B cell (primary cell): ENCODE results near the gene RAB11FIP3. TPM values are rescaled to one million over a fixed set of nuclear protein-coding genes. Genes with fewer than 3 reads are reported as not detected.

Experiments
- ATAC-seq: fragments of 200-7000 bp; cut with Tn5 transposase; one replicate; pipeline ENCODE4 v1.10.0; 2021; ENCODE audit warnings: low read depth, mild to moderate bottlenecking, moderate number of reproducible peaks, moderate library complexity
- CTCF ChIA-PET: fragments of 350-600 bp; sonication (Branson Sonifier 250); formaldehyde crosslinking; loops from one replicate; lab custom pipeline; 2021; ENCODE audit warnings: antibody characterized with exemption, inconsistent platforms; lab: Charles Lee
- POLR2A ChIA-PET: fragments of 350-600 bp; sonication (Branson Sonifier 250); formaldehyde crosslinking; loops from one replicate; lab custom pipeline; 2021; ENCODE audit warnings: antibody characterized with exemption; lab: Charles Lee
- DNase-seq: peaks from one replicate; pipeline ENCODE4 v3.0.0; 2013
- H2AFZ ChIP-seq: 2 replicates; pipeline ENCODE4 v1.6.1; 2012; ENCODE audit warnings: mild to moderate bottlenecking, low read depth, low read length; ENCODE audit not compliant: insufficient read depth, poor library complexity, severe bottlenecking
- H3K27ac ChIP-seq, 2 donors: 1 replicate in 1 of 2; 2 replicates in 1 of 2; pipeline ENCODE4 v1.5.1; 2012 to 2013; ENCODE audit warnings: low read length in 2 of 2, mild to moderate bottlenecking in 2 of 2, moderate library complexity in 1 of 2
- H3K27me3 ChIP-seq, 4 experiments: fragments of 200-600 bp in 1 of 4; sonication (generic) in 1 of 4; replicated peaks in 1 of 4; 1 replicate in 2 of 4; 2 replicates in 2 of 4; pipeline versions ENCODE4 v1.6.1 to v1.7.0; 2013 to 2016; ENCODE audit warnings: low read length in 3 of 4, mild to moderate bottlenecking in 2 of 4, mixed read lengths in 1 of 4, moderate library complexity in 1 of 4; ENCODE audit not compliant: insufficient read depth in 4 of 4, control insufficient read depth in 3 of 4; ENCODE audit errors: control extremely low read depth in 1 of 4
- H3K36me3 ChIP-seq, 2 experiments: replicated peaks in 1 of 2; 1 replicate in 1 of 2; 2 replicates in 1 of 2; pipeline versions ENCODE4 v1.6.1 to v1.7.1; 2013; ENCODE audit warnings: low read length in 1 of 2; ENCODE audit not compliant: insufficient read depth in 2 of 2, control insufficient read depth in 1 of 2; ENCODE audit errors: control extremely low read depth in 1 of 2, extremely low read depth in 1 of 2
- H3K4me1 ChIP-seq, 2 donors: fragments of 200-600 bp in 1 of 2; sonication (generic) in 1 of 2; 1 replicate in 1 of 2; 2 replicates in 1 of 2; pipeline versions ENCODE4 v1.5.1 to v1.6.1; 2013 to 2017; ENCODE audit warnings: low read length in 2 of 2; ENCODE audit not compliant: control insufficient read depth in 2 of 2, insufficient read depth in 2 of 2
- H3K4me2 ChIP-seq: replicated peaks from 2 replicates; pipeline ENCODE3; 2012; ENCODE audit warnings: mild to moderate bottlenecking, low read depth, low read length; ENCODE audit not compliant: poor library complexity, severe bottlenecking
- H3K4me3 ChIP-seq, 5 experiments: fragments of 200-600 bp in 1 of 5; sonication (generic) in 1 of 5; 1 replicate in 3 of 5; 2 replicates in 2 of 5; pipeline versions ENCODE4 v1.5.1 to v1.7.0; 2011 to 2016; ENCODE audit warnings: low read length in 4 of 5, mild to moderate bottlenecking in 4 of 5, low read depth in 2 of 5, control low read depth in 1 of 5, moderate library complexity in 1 of 5; ENCODE audit not compliant: insufficient read depth in 1 of 5; ENCODE audit errors: control extremely low read depth in 1 of 5, extremely low read depth in 1 of 5
- H3K79me2 ChIP-seq: fragments of 200-600 bp; sonication (generic); one replicate; pipeline ENCODE4 v1.6.0; 2016; ENCODE audit warnings: low read length; ENCODE audit not compliant: control insufficient read depth, insufficient read depth
- H3K9ac ChIP-seq: fragments of 200-600 bp; sonication (generic); 2 replicates; pipeline ENCODE4 v1.6.1; 2017; ENCODE audit warnings: mild to moderate bottlenecking, low read length, moderate library complexity
- H3K9me3 ChIP-seq, 3 donors: one replicate each; pipeline versions ENCODE4 v1.6.1 to v1.7.1; 2013; ENCODE audit warnings: low read length in 2 of 3; ENCODE audit not compliant: control insufficient read depth in 2 of 3, insufficient read depth in 1 of 3; ENCODE audit errors: control extremely low read depth in 1 of 3
- H4K20me1 ChIP-seq: 2 replicates; pipeline ENCODE4 v1.6.0; 2012; ENCODE audit warnings: mild to moderate bottlenecking, low read length; ENCODE audit not compliant: insufficient read depth, control insufficient read depth, poor library complexity, severe bottlenecking
- H3K27ac Mint-ChIP-seq: one replicate; pipeline ENCODE4 v1.8.0; 2021; ENCODE audit warnings: mixed read lengths
- H3K27me3 Mint-ChIP-seq: one replicate; pipeline ENCODE4 v1.8.0; 2021; ENCODE audit warnings: mixed read lengths
- H3K4me1 Mint-ChIP-seq: one replicate; pipeline ENCODE4 v1.8.0; 2021; ENCODE audit warnings: mixed read lengths
- H3K4me3 Mint-ChIP-seq: one replicate; pipeline ENCODE4 v1.8.0; 2021; ENCODE audit warnings: mixed read lengths
- H3K9me3 Mint-ChIP-seq: one replicate; pipeline ENCODE4 v1.8.0; 2022; ENCODE audit warnings: mixed read lengths; ENCODE audit not compliant: insufficient read depth
- CTCF ChIP-seq: fragments of 200-600 bp; IDR thresholded peaks from one replicate; pipeline ENCODE4 v1.8.0; 2022; ENCODE audit warnings: antibody characterized with exemption, mild to moderate bottlenecking
- EZH2 ChIP-seq: IDR thresholded peaks from 2 replicates; pipeline ENCODE4 v1.6.1; 2012; ENCODE audit warnings: borderline replicate concordance, low read depth, mild to moderate bottlenecking, moderate library complexity, low read length; ENCODE audit not compliant: insufficient read depth, poor library complexity, severe bottlenecking
- WGBS: methylation state at CpG from one replicate; pipeline ENCODE4 v1.1.5; 2013; ENCODE audit warnings: missing lambda C conversion rate; ENCODE audit not compliant: insufficient coverage; 5-methylcytosine and 5-hydroxymethylcytosine counted together
- intact Hi-C: fragments of 100-400 bp; cut with micrococcal nuclease; formaldehyde crosslinking; loops from one replicate; pipeline ENCODE4 v1.10.0; 2022
- polyA plus RNA-seq: library from polyadenylated mRNA; depleted of rRNA; stranded (reverse); fragments of >200 nt; gene quantifications from 2 replicates; pipeline ENCODE4 v1.2.3, GENCODE V29; 2012
- total RNA-seq, 2 donors: library from RNA; stranded (reverse); fragments of 120-200 nt in 1 of 2; gene quantifications; 1 replicate in 1 of 2; 2 replicates in 1 of 2; pipeline versions ENCODE4 v1.2.3 to v1.2.4, GENCODE V29; 2013 to 2022

Gene RAB11FIP3
- total and polyA plus RNA-seq, 2 donors (not counting 1 experiment from before 2014, with no cell fraction given) = 24.3 to 57.2 TPM

- H3K27me3 Mint-ChIP-seq = no peaks in the 10 kb centered on the region
- no peak for DNase-seq
- Histone ChIP-seq H3K4me3 (peak overlapping the region in 4 of 5 experiments; percentile 57 to 75 (median 67)), H3K27me3 (no peaks in the 10 kb centered on the region), H3K36me3 (peaks cover 0 to 7% of the 10 kb centered on the region in 2 experiments), H3K9me3 (no peaks in the 10 kb centered on the region), H3K9ac (peak overlapping the region; percentile 71), H2AFZ (peak overlapping the region; percentile 72), H4K20me1 (peaks cover 18% of the 10 kb centered on the region), H3K27ac (peak overlapping the region in 1 of 2 donors; percentile 51), H3K4me1 (peaks cover 21 to 33% of the 10 kb centered on the region in 2 donors), H3K4me2 (peak overlapping the region; percentile 98), H3K79me2 (peaks cover 32% of the 10 kb centered on the region)
- peak overlapping the region; percentile 77 for H3K4me3 Mint-ChIP-seq
- no peaks in the 10 kb centered on the region for H3K9me3 Mint-ChIP-seq
- no peak for TF ChIP-seq EZH2
- no peak for TF ChIP-seq CTCF
- peaks cover 20% of the 10 kb centered on the region for H3K4me1 Mint-ChIP-seq
- CTCF ChIA-PET = interaction anchor here (1.9 kb wide), 1 partner anchor 10 kb away, joined by 8 read pairs; the partner anchor contains the start of gene MRPL28
- POLR2A ChIA-PET = interaction anchor here (0.7 to 2.8 kb wide), 2 partner anchors 18 to 20 kb away, joined by 3 to 14 read pairs; partner anchors contain the start of gene DECR2
- ATAC-seq = peak; percentile 21
- H3K27ac Mint-ChIP-seq = peak overlapping the region; percentile 70
- intact Hi-C loops = loop anchor here (1.0 to 5.0 kb wide), 3 partner anchors 11 to 146 kb away; partner anchors contain the start of genes CAPN15, MRPL28 and RAB11FIP3
- WGBS = under 1% methylated on average over 69 of the region's 73 CpGs
These were observed 44.2 kb upstream of the RAB11FIP3 start for GRCh38 chr16:381012-381788.
